Aorta (tissue), 5 donors: Measurements from ENCODE around the gene ZC3H4. TPM values are rescaled to one million over a fixed set of nuclear protein-coding genes. Genes with fewer than 3 reads are reported as not detected.

Experiments
- ATAC-seq: fragments of 200-7000 bp; cut with Tn5 transposase; one replicate; pipeline ENCODE4 v1.9.1; 2022; ENCODE audit warnings: moderate library complexity; ENCODE audit not compliant: low FRiP score
- DNase-seq, 2 donors: peaks; one replicate each; pipeline ENCODE4 v3.0.0-alpha.2; 2020
- H3K27ac ChIP-seq, 2 donors: one replicate each; pipeline ENCODE4 v1.5.1; 2013; ENCODE audit warnings: low read length in 2 of 2, mild to moderate bottlenecking in 2 of 2, moderate library complexity in 2 of 2, control low read depth in 1 of 2, inconsistent platforms in 1 of 2, low read depth in 1 of 2
- H3K27me3 ChIP-seq, 2 donors: one replicate each; pipeline ENCODE4 v1.6.1; 2013; ENCODE audit warnings: control low read depth in 1 of 2, low read length in 1 of 2, mild to moderate bottlenecking in 1 of 2, moderate library complexity in 1 of 2; ENCODE audit not compliant: insufficient read depth in 2 of 2, control insufficient read depth in 1 of 2
- H3K36me3 ChIP-seq, 2 donors: one replicate each; pipeline ENCODE4 v1.6.1; 2013; ENCODE audit warnings: control low read depth in 1 of 2, low read length in 1 of 2, mild to moderate bottlenecking in 1 of 2; ENCODE audit not compliant: insufficient read depth in 2 of 2, control insufficient read depth in 1 of 2
- H3K4me1 ChIP-seq, 2 donors: one replicate each; pipeline ENCODE4 v1.6.1; 2013; ENCODE audit warnings: low read length in 2 of 2, control low read depth in 1 of 2, mild to moderate bottlenecking in 1 of 2, moderate library complexity in 1 of 2; ENCODE audit not compliant: insufficient read depth in 2 of 2, control insufficient read depth in 1 of 2
- H3K4me3 ChIP-seq, 2 donors: one replicate each; pipeline ENCODE4 v1.5.1; 2013; ENCODE audit warnings: low read length in 2 of 2, control low read depth in 1 of 2, mild to moderate bottlenecking in 1 of 2
- H3K9me3 ChIP-seq: one replicate; pipeline ENCODE4 v1.6.1; 2013; ENCODE audit warnings: mild to moderate bottlenecking, low read length; ENCODE audit not compliant: control insufficient read depth
- WGBS, 2 donors: extraction: QIAGEN DNeasy Blood & Tissue Kit; methylation state at CpG; one replicate each; pipeline ENCODE4 v1.1.7; 2013; 5-methylcytosine and 5-hydroxymethylcytosine counted together
- intact Hi-C, 2 donors: fragments of 100-400 bp; cut with DNase I; formaldehyde crosslinking; loops; one replicate each; pipeline versions ENCODE4 v1.14.2 to v1.15.0; 2022
- polyA plus RNA-seq, 2 donors: library from polyadenylated mRNA; stranded (reverse); fragments of 200-250 nt; gene quantifications; one replicate each; pipeline ENCODE4 v1.2.3, GENCODE V29; 2013
- total RNA-seq, 2 donors: library from RNA; stranded (reverse); fragmentation: NEBNext Ultra II Directional; extraction: Animal tissue kit (Norgen Biotek cat#: 25700); gene quantifications; one replicate each; pipeline ENCODE4 v1.2.1, GENCODE V29; 2021
- donor health status: healthy with polysubstance abuse.
- donor health status: Bipolar disorder and iron deficiency.
- donor health status: DM: no; HTN: no; CAD: no.
- donor health status: DM: no; HTN: no; CAD: no.
- donor health status: DM: yes; HTN: yes; CAD: no.

ZC3H4 gene
- total and polyA plus RNA-seq, 4 donors, result 5.7 to 34.6 (median 22.2) TPM

DNA sequence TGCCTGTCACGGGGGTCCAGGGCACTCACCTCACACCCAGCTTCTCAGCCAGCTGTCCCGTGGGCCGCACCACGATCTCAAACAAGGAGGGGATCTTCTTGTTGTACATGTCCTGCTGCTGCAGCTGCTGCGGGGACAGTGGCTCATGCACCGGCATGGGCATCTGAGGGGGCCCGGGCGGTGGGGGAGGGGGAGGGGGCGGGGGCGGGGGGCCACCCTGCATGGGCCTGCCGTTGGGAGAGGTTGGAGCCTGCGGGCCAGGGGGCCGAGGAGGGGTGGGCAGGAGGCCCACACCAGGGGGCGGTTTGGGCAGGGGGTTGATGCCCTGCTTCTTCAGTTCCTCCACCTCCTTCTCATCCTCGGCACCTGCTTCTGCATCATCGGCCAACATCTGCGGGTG is 41.3 kb downstream of the ZC3H4 start:
- H3K27ac ChIP-seq, result no peak overlapping the region
- DNase-seq, result no peak
- ATAC-seq, result no peak
- WGBS, 2 donors, result 85% methylated on average over 13 to 17 of the region's 17 CpGs
- H3K27me3 ChIP-seq, result no peaks in the 10 kb centered on the region
- H3K36me3 ChIP-seq, result peaks cover 0 to 2% of the 10 kb centered on the region in 2 donors
- no peaks in the 10 kb centered on the region for H3K9me3 ChIP-seq
- H3K4me3 ChIP-seq, result no peak overlapping the region
- intact Hi-C loops, result loop anchor here in 1 of 2 donors (10.0 kb wide), 1 partner anchor 172 kb away; no protein-coding TSS in a partner anchor
- H3K4me1 ChIP-seq, result no peaks in the 10 kb centered on the region

DNA sequence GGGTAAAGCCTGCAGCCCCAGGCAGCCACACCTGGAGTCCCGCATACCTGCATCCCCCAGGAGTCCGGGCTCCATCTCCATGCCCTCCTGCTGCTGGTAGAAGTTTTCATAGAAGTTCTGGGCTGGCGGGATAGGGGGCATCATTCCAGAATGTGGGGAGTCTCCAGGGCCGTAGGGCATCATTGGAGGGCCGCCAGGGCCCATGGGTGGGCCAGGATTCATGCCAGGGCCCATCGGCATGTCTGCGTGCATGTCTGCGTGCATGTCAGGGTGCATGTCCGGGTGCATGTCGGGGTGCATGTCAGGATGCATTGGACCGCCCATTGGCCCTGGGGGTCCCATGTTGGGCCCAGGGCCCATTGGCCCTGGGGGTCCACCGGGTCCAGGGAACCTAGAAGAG is 41.8 kb downstream of the ZC3H4 start:
- DNase-seq (no peak), ATAC-seq (no peak)
- Histone ChIP-seq H3K4me3 (no peak overlapping the region), H3K4me1 (no peaks in the 10 kb centered on the region), H3K9me3 (no peaks in the 10 kb centered on the region), H3K27ac (no peak overlapping the region), H3K27me3 (no peaks in the 10 kb centered on the region), H3K36me3 (peaks cover 0 to 7% of the 10 kb centered on the region in 2 donors)
- intact Hi-C loops, result loop anchor here in 1 of 2 donors (10.0 kb wide), 1 partner anchor 173 kb away; no protein-coding TSS in a partner anchor
- 82 to 83% methylated on average over 12 of the region's 12 CpGs for WGBS, 2 donors

DNA sequence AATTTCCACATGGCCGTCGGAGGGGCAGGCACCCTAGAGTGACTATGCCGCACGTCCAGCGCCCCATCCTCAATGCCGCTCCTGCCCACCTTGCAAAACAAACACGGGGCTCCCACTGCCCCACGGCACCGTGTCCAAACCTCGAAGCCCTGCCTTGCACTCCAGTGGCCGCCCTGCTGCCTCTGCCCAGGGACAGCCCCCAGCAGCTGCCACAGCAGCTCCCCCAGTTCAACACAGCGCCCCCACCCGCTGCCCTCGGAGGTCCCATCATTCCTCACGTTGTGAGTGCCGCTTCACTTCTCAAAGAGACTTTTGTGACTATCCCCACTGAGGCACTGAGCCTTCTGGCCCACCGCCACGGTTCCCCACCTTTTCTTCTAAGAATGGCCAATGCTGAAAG is 42.8 kb downstream of the ZC3H4 start:
- ATAC-seq, result no peak
- H3K27ac ChIP-seq, result no peak overlapping the region
- H3K4me1 ChIP-seq, result no peaks in the 10 kb centered on the region
- DNase-seq, result no peak
- no peaks in the 10 kb centered on the region for H3K9me3 ChIP-seq
- H3K36me3 ChIP-seq, result peaks cover 0 to 9% of the 10 kb centered on the region in 2 donors
- 86 to 88% methylated on average over 18 of the region's 18 CpGs for WGBS, 2 donors
- H3K27me3 ChIP-seq, result no peaks in the 10 kb centered on the region
- intact Hi-C loops, result loop anchor here in 1 of 2 donors (10.0 kb wide), 1 partner anchor 174 kb away; no protein-coding TSS in a partner anchor
- no peak overlapping the region for H3K4me3 ChIP-seq

DNA sequence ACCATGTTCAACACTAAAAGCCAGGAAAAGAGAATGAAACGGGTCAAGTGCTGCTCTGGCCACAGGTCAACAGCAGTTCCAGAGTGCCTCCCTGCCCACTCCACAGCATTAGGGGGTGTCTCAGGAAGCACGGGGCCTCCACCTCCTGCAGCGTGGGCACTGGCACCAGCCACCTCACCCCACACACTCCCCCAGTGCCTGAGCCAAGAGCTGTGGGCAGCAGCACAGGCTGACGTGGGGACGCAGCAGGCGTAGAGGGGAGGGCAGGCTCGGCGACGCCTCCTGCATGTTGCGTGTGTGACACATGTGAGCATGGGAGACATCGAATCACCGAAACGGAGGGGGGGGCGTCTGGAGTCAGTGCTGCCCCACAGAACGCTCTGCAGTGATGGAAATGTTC is 43.8 kb downstream of the ZC3H4 start:
- no peaks in the 10 kb centered on the region for H3K27me3 ChIP-seq
- no peak for ATAC-seq
- WGBS, 2 donors, result 73 to 80% methylated on average over 15 of the region's 15 CpGs
- no peaks in the 10 kb centered on the region for H3K4me1 ChIP-seq
- DNase-seq, result no peak
- no peak overlapping the region for H3K4me3 ChIP-seq
- peaks cover 0 to 11% of the 10 kb centered on the region in 2 donors for H3K36me3 ChIP-seq
- intact Hi-C loops, result loop anchor here in 1 of 2 donors (10.0 kb wide), 1 partner anchor 175 kb away; no protein-coding TSS in a partner anchor
- no peak overlapping the region for H3K27ac ChIP-seq
- H3K9me3 ChIP-seq, result no peaks in the 10 kb centered on the region

DNA sequence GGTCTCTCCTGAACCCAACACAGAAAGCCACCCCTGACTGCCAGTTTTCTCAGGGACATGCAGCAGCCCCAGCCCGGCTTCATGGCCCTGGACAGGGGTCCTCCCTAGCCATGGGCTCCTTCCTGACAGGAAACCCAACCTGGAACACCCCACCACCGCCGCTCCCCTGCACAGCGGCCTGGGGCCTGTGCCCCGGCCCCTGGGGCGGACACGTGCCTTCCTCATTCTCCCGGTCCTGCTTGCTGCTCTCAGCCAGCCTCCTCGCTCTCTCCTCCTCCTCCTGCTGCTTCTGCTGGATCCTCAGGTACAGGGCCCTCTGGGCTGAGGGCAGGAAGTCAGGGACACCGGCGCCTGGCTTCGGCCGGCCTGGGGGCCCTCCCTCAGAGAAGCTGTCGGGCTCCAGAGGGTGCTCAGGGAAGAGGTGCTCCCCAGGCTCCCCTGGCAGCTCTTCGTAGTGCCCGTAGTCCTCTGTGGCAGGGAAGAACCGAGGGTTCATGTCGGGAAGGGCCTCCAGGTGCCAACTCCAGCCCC is 44.6 kb downstream of the ZC3H4 start:
- WGBS, 2 donors, result 87 to 89% methylated on average over 17 to 18 of the region's 18 CpGs
- no peak overlapping the region for H3K27ac ChIP-seq

DNA sequence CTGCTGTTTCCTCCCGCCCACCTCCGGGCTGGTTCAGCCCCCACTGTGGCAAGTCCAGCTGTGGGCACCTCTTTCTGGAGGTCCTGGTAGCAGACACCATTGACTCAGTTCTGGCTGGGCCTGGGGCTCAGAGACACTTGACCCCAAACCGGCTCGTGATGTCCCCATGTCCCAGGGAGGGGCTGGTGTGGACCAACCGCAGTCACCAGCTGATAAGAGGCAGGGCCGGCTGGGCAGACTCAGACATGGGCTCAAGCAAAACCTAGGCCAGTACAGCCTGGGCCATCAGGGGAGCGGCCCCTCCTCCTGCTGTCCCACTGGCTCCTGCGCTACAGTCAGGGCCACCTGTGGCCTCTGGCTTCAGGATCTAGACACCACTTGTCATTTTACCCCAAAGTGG is 45.3 kb downstream of the ZC3H4 start:
- WGBS, 2 donors, result 71 to 75% methylated on average over 8 of the region's 8 CpGs
- H3K4me1 ChIP-seq, result no peaks in the 10 kb centered on the region
- no peak for ATAC-seq
- no peaks in the 10 kb centered on the region for H3K27me3 ChIP-seq
- intact Hi-C loops, result no loop called here
- no peak overlapping the region for H3K4me3 ChIP-seq
- no peak for DNase-seq
- peaks cover 0 to 11% of the 10 kb centered on the region in 2 donors for H3K36me3 ChIP-seq
- no peak overlapping the region for H3K27ac ChIP-seq
- H3K9me3 ChIP-seq, result no peaks in the 10 kb centered on the region

More for the DNA sequence above, 44.6 kb downstream of the ZC3H4 start:
- Histone ChIP-seq H3K36me3 (peaks cover 0 to 11% of the 10 kb centered on the region in 2 donors), H3K9me3 (no peaks in the 10 kb centered on the region), H3K4me1 (no peaks in the 10 kb centered on the region), H3K4me3 (no peak overlapping the region), H3K27me3 (no peaks in the 10 kb centered on the region)
- DNase-seq (no peak), ATAC-seq (no peak)
- intact Hi-C loops, result no loop called here

DNA sequence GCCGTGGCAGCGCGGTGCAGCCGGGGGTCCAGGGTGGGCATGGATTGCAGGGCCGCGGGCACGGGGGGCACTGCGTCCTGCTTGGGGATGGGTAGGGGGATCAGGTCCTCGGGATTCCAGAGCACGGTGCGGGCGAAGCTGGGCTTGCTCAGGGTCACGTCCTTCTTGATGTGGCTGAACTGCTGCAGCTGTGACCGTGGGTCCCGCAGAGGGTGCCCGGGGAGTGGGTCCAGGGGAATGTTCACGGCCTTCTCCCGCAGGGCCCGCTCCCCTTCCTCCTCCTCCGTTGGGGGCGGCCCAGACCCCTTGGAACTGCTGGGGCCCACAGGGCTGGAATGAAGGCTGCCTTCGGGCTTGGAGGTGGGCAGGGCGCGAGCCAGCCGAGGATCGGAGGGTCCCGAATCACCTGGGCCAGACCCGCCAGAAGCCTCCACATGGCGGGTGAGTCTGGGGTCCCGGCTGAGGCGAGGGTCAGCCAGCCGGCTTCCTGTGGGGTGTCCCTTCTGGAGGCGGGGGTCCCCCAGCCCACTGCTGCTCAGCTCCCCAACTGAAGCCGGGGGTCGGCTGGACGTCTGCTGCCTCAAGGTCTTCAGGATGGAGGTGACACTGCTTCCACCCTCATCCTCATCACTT is 46.2 kb downstream of the ZC3H4 start:
- intact Hi-C loops, result no loop called here

DNA sequence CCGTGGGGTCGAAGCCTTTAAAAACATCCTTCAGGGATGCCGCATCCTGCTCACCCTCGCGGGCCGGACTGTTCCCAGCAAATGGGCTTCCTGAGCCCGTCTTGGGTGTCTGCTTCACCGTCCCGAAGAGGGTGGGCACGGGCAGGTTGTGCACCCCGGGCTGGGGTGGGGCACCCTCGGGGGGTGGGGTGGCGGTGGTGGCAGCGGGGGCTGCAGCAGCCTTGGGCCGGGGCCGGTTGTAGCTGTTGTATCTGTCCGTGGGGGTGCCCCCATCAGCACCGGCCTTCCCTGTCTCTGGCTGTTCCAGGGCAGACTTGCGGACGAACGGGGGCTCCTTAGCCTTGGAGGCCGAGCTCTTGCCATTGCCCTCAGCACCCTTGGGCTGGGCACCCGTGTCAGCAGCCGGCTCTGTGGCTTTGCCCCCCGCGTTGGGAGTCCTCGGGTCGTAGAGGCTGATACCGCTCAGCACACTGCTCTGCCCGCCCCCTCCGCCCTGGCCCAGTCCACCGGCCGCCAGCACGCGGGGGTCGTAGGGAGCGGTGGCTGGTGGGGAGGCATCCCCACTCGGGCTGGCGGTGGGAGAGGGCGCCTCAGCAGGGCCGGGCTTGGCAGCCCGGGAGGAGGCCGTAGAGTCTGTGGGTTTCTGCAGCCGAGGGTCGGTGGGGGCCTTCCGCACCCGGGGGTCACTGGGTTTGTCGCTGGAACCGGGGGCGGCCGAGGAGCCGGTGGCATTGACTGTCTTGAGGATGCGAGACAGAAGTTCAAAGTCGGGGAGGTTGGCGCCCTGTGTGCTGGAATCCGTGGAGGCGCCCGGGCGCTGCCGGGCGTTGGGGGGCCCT is 47.0 kb downstream of the ZC3H4 start:
- Histone ChIP-seq H3K36me3 (peaks cover 0 to 11% of the 10 kb centered on the region in 2 donors), H3K4me3 (no peak overlapping the region), H3K9me3 (no peaks in the 10 kb centered on the region), H3K27me3 (no peaks in the 10 kb centered on the region), H3K4me1 (no peaks in the 10 kb centered on the region), H3K27ac (no peak overlapping the region)
- 90 to 91% methylated on average over 57 to 61 of the region's 61 CpGs for WGBS, 2 donors
- DNase-seq (no peak), ATAC-seq (no peak)
- intact Hi-C loops, result no loop called here

More for the DNA sequence above, 46.2 kb downstream of the ZC3H4 start:
- Histone ChIP-seq H3K9me3 (no peaks in the 10 kb centered on the region), H3K4me1 (no peaks in the 10 kb centered on the region), H3K27me3 (no peaks in the 10 kb centered on the region), H3K36me3 (peaks cover 0 to 11% of the 10 kb centered on the region in 2 donors), H3K4me3 (no peak overlapping the region), H3K27ac (no peak overlapping the region)
- no peak for ATAC-seq
- WGBS, 2 donors, result 92 to 94% methylated on average over 26 to 36 of the region's 36 CpGs
- no peak for DNase-seq
